ENCODE measurements around the gene CEP128. TPM values are rescaled to one million over a fixed set of nuclear protein-coding genes. Genes with fewer than 3 reads are reported as not detected.

Gene CEP128
- total RNA-seq, 1 donor = 8.2 TPM

DNA sequence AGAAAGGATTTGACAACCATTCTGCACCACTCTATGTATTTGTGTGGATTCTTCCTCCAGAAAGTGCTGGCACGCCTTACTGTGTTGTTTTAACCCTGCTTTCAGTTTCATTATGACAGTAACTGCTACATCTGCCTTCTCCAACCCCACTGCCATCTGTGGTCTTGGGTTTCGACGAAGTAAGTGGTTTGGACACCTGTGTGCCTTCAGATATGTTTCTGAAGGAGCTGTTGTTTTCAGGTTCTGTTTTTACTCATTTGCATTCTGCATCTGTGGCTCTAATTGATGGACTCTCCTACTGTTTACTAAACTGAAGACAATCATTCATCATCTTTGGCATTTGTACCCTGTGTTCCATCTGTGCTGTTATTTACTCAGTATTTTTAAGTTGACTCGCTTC, 18.0 kb upstream of the CEP128 start:
- TF ChIP-seq, protein P1, sequence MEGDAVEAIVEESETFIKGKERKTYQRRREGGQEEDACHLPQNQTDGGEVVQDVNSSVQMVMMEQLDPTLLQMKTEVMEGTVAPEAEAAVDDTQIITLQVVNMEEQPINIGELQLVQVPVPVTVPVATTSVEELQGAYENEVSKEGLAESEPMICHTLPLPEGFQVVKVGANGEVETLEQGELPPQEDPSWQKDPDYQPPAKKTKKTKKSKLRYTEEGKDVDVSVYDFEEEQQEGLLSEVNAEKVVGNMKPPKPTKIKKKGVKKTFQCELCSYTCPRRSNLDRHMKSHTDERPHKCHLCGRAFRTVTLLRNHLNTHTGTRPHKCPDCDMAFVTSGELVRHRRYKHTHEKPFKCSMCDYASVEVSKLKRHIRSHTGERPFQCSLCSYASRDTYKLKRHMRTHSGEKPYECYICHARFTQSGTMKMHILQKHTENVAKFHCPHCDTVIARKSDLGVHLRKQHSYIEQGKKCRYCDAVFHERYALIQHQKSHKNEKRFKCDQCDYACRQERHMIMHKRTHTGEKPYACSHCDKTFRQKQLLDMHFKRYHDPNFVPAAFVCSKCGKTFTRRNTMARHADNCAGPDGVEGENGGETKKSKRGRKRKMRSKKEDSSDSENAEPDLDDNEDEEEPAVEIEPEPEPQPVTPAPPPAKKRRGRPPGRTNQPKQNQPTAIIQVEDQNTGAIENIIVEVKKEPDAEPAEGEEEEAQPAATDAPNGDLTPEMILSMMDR (IDR thresholded peaks at IDR 0.05; ENCODE audit: insufficient read depth, low read depth, low read length) = no peak
- peak; percentile 18 for DNase-seq (ENCODE audit: low read depth)
- H3K4me3 ChIP-seq (ENCODE audit: low read depth, low read length) = peak overlapping the region; percentile 39

DNA sequence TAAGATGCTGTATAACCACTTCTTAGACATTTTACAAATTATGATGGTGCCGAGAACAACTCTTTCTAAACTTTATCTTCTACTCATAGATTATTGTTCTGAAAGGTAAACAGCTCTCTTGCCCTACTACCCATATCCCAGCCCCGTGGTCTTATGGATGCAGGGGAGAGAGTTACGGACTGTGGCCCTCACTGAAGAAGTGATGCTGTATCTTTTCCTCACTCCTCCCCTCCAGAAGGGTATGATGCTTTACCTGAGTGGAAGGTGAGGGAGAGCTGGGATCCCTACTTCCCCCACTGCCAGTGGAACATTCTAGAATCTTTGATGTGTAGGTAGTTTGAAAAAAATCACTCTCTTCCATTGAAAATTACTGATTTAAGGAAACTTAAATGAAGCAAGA, 17.4 kb upstream of the CEP128 start:
- DNase-seq (ENCODE audit: low read depth) = no peak
- H3K4me3 ChIP-seq (ENCODE audit: low read depth, low read length) = no peak overlapping the region
- TF ChIP-seq, protein P1 (IDR thresholded peaks at IDR 0.05; ENCODE audit: insufficient read depth, low read depth, low read length) = no peak

DNA sequence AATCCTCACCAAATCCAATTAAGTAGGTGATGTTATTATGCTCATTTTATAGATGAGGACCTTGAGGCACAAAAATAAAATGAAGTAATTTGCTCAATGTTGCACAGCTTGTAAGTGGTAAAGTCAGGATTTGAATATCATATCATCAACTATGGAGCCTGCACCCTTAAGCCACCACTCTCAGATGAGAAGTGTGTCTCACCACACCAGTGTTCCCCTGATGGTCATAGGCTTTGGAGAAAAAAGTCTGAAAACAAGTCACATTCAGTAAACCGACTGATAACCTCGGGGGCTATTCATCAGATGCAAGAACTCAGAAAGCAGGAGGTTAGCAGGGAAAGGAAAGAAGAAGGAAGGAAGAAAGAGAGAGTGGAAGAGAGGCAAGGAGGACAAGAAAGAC, 16.7 kb upstream of the CEP128 start:
- TF ChIP-seq, protein P1 (IDR thresholded peaks at IDR 0.05; ENCODE audit: insufficient read depth, low read depth, low read length) = no peak
- DNase-seq (ENCODE audit: low read depth) = no peak
- no peak overlapping the region for H3K4me3 ChIP-seq (ENCODE audit: low read depth, low read length)

DNA sequence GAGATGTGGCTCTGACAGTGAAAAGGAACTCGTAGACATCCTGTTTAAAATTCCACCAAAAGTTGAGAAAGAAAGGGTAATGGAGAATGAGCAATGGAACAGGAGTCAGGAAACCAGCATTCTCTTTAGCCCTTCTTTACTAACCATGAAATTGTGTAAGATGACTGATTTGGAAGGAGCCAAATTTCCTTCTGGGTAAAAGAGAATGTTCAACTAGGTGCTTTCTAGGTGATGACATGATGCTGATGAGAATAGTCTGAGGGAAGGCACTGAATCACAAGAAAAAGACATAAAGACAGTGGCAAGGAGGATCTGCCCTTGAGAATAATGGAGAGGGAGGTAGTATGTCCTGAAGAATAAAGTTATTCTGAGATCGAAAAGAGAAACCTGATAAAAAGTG, 16.1 kb upstream of the CEP128 start:
- TF ChIP-seq, protein P1 (IDR thresholded peaks at IDR 0.05; ENCODE audit: insufficient read depth, low read depth, low read length) = no peak
- H3K4me3 ChIP-seq (ENCODE audit: low read depth, low read length) = no peak overlapping the region
- no peak for DNase-seq (ENCODE audit: low read depth)

DNA sequence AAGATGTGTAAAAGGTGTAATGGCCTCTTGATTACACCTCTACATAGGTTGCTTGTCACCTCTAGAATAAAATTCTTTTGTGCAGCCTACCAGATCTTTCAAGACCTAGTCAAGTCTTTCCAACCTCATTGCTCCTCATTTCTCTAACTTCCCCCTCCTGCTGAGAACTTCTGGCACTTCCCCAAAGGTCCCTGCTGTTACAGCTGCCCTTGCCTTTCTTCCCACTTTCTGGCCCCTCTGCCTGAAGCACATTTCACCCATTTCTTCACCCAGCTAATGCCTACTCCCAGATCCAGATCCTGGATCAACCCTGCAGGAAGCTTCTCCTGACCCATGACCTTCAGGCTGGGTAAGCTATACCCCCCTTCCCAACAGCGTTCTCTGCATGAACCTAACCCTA, 15.4 kb upstream of the CEP128 start:
- TF ChIP-seq, protein P1 (IDR thresholded peaks at IDR 0.05; ENCODE audit: insufficient read depth, low read depth, low read length) = no peak

DNA sequence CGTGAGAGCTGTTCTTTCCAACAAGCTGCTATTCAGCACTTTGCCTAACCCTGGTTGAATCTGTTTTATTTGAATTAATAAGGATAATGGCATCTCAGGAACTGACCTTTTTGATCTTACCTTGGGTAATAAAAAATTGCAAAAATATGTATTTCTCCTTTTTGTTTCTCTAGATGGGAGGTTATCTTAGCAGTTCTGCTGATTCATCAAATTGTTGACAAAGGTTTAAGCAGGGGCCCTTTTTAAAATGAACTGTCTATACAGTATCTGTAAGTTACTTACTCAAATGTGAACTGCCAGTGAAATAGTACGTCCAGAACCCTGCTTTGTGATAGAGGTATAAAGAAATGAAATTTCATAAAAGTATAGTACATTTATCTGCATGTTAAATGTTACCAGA, 14.6 kb upstream of the CEP128 start:
- DNase-seq (ENCODE audit: low read depth) = no peak
- TF ChIP-seq, protein P1 (IDR thresholded peaks at IDR 0.05; ENCODE audit: insufficient read depth, low read depth, low read length) = no peak
- no peak overlapping the region for H3K4me3 ChIP-seq (ENCODE audit: low read depth, low read length)

More for the DNA sequence above, 15.4 kb upstream of the CEP128 start:
- no peak overlapping the region for H3K4me3 ChIP-seq (ENCODE audit: low read depth, low read length)
- DNase-seq (ENCODE audit: low read depth) = no peak

DNA sequence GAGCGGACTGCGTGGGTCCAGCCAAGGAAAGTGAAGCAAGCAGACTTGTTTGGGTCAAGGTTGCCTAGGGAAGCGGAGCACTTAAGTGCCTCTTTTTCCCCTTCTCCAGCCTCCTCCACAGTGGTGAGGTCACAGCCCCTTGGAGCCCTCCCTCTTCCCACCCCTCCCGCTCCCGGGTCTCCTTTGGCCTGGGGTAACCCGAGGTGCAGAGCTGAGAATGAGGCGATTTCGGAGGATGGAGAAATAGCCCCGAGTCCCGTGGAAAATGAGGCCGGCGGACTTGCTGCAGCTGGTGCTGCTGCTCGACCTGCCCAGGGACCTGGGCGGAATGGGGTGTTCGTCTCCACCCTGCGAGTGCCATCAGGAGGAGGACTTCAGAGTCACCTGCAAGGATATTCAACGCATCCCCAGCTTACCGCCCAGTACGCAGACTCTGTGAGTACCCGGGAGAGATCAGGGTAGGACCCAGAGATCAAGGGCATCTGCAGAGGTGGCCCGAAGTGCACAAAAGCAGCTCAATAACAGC, 13.9 kb upstream of the CEP128 start, which contains the start of gene TSHR:
TSS of gene TSHR (plus strand) at position 206 of the 526 bp plus-strand sequence. CDS start at position 266, 60 bp downstream.
- peak within 1 kb of the TSS; percentile 69 for H3K4me3 ChIP-seq (ENCODE audit: low read depth, low read length)
- TF ChIP-seq, protein P1 (IDR thresholded peaks at IDR 0.05; ENCODE audit: insufficient read depth, low read depth, low read length) = no peak
- DNase-seq (ENCODE audit: low read depth) = peak; percentile 5

All from fibroblast of villous mesenchyme (primary cell).